Loucy (cell line): ENCODE measurements around the gene C5orf52.

ENCODE experiments used
- CTCF ChIP-seq: fragments of 200-600 bp; sonication (generic); conservative IDR thresholded peaks from 2 replicates; pipeline ENCODE4 v1.5.1; 2014; ENCODE audit warnings: mild to moderate bottlenecking, antibody characterized with exemption, low read length
- EZH2phosphoT487 ChIP-seq: fragments of 200-600 bp; IDR thresholded peaks from 2 replicates; pipeline ENCODE4 v1.6.1; 2018; ENCODE audit warnings: antibody characterized with exemption, mild to moderate bottlenecking, moderate library complexity, borderline replicate concordance

- no peak for TF ChIP-seq CTCF
- no peak for TF ChIP-seq EZH2phosphoT487
These were observed 20.2 kb upstream of the C5orf52 start for GRCh38 chr5:157650991-157651611.
